HepG2 (cell line): ENCODE data around the gene GINM1. TPM values are rescaled to one million over a fixed set of nuclear protein-coding genes. Genes with fewer than 3 reads are reported as not detected.

Source experiments
- CHD4 ChIP-seq: fragments of 200-600 bp; sonication (generic); IDR thresholded peaks from 2 replicates; pipeline ENCODE4 v1.7.0; 2017; ENCODE audit warnings: mild to moderate bottlenecking, low read length, borderline replicate concordance
- GABPA ChIP-seq, 2 experiments: IDR thresholded peaks; 2 replicates each; pipeline ENCODE4 v1.6.1; 2011 to 2016; ENCODE audit warnings: low read depth in 2 of 2, low read length in 1 of 2, missing biosample characterization in 1 of 2, missing genetic modification characterization in 1 of 2
- LCORL ChIP-seq, 2 experiments: fragments of 450-650 bp in 1 of 2; sonication (generic) in 1 of 2; formaldehyde crosslinking in 1 of 2; IDR thresholded peaks; 2 replicates each; pipeline versions ENCODE4 v1.5.0 to v1.6.1; 2017 to 2020; ENCODE audit warnings: antibody characterized with exemption in 1 of 2, missing genetic modification reagents in 1 of 2
- REPIN1 ChIP-seq: sonication (generic); formaldehyde crosslinking; IDR thresholded peaks from 2 replicates; pipeline ENCODE4 v1.8.0; 2022; ENCODE audit warnings: missing genetic modification reagents, low read depth, mild to moderate bottlenecking, borderline replicate concordance
- TAF1 ChIP-seq: sonication (generic); formaldehyde crosslinking; IDR thresholded peaks from 2 replicates; pipeline ENCODE4 v1.4.0; 2020; ENCODE audit warnings: missing genetic modification reagents
- TFDP2 ChIP-seq: sonication (generic); formaldehyde crosslinking; IDR thresholded peaks from 2 replicates; pipeline ENCODE4 v1.4.0; 2020; ENCODE audit warnings: missing genetic modification reagents
- ZHX1 ChIP-seq: sonication (generic); formaldehyde crosslinking; IDR thresholded peaks from 2 replicates; pipeline ENCODE4 v1.8.1; 2022; ENCODE audit warnings: low read depth, mild to moderate bottlenecking, missing genetic modification reagents
- ZMYM2 ChIP-seq: sonication (generic); formaldehyde crosslinking; IDR thresholded peaks from 2 replicates; pipeline ENCODE4 v1.8.0; 2022; ENCODE audit warnings: mild to moderate bottlenecking, missing genetic modification reagents
- ZNF24 ChIP-seq: fragments of 450-650 bp; IDR thresholded peaks from 2 replicates; pipeline ENCODE4 v1.6.1; 2017; ENCODE audit warnings: antibody characterized with exemption, mild to moderate bottlenecking
- ZNF460 ChIP-seq: sonication (generic); formaldehyde crosslinking; IDR thresholded peaks from 2 replicates; pipeline ENCODE4 v1.5.1; 2020; ENCODE audit warnings: missing genetic modification reagents, mild to moderate bottlenecking, borderline replicate concordance
- ZNF543 ChIP-seq: sonication (generic); formaldehyde crosslinking; IDR thresholded peaks from 2 replicates; pipeline ENCODE4 v1.4.0; 2020; ENCODE audit warnings: mild to moderate bottlenecking, missing genetic modification reagents
- ZNF629 ChIP-seq: sonication (generic); formaldehyde crosslinking; conservative IDR thresholded peaks from 2 replicates; pipeline ENCODE4 v1.5.0; 2020; ENCODE audit warnings: missing genetic modification reagents
- ZNF646 ChIP-seq: sonication (generic); formaldehyde crosslinking; IDR thresholded peaks from 2 replicates; pipeline ENCODE4 v1.9.0; 2021; ENCODE audit warnings: mild to moderate bottlenecking, missing genetic modification reagents
- ZNF704 ChIP-seq: sonication (generic); formaldehyde crosslinking; IDR thresholded peaks from 2 replicates; pipeline ENCODE4 v1.8.1; 2023; ENCODE audit warnings: mild to moderate bottlenecking, inconsistent platforms, moderate library complexity, missing genetic modification reagents, borderline replicate concordance
- ZNF773 ChIP-seq: sonication (generic); formaldehyde crosslinking; IDR thresholded peaks from 2 replicates; pipeline ENCODE4 v1.4.0; 2020; ENCODE audit warnings: missing genetic modification reagents, borderline replicate concordance
- polyA plus RNA-seq, 8 experiments: library from polyadenylated mRNA; depleted of rRNA in 3 of 8; stranded (reverse) in 7 of 8; unstranded in 1 of 8; fragments of >200 nt; fragmentation: Illumina TruSeq in 4 of 8; extraction: Trizol in 4 of 8; gene quantifications; 2 replicates each; pipeline versions ENCODE4 v1.2.1 to v1.2.3, GENCODE V29; 2011 to 2016; ENCODE audit warnings: low read depth in 4 of 8, missing spikeins in 1 of 8, mixed read lengths in 1 of 8; ENCODE audit not compliant: insufficient read depth in 1 of 8
- total RNA-seq, 5 experiments: library from RNA; depleted of rRNA; stranded (reverse); fragments of >200 nt; fragmentation: Illumina TruSeq; extraction: Trizol; gene quantifications; 2 replicates each; pipeline ENCODE4 v1.2.3, GENCODE V29; 2016; ENCODE audit warnings: low read depth in 1 of 5

Gene GINM1
- total and polyA plus RNA-seq, 2 of the 13 experiments (the other 11 are each of a cell fraction or from before 2014, with no cell fraction given) = 19.4 to 27.5 TPM

GRCh38 chr6:149545754-149546471 is 20.3 kb upstream of the GINM1 start, which contains the start of gene PPIL4 (continued):
- TF ChIP-seq GABPA (IDR thresholded peaks at IDR 0.05; ENCODE audit: low read depth, low read length) = peak; percentile 88
- peak; percentile 93 for TF ChIP-seq GABPA (CRISPR knock-in tag; IDR thresholded peaks at IDR 0.05; ENCODE audit: low read depth)
- no peak for TF ChIP-seq ZNF24
- TF ChIP-seq ZNF460 = no peak
- no peak for TF ChIP-seq CHD4
- peak; percentile 42; the same call in 1 of the 2 replicates for TF ChIP-seq ZNF773
- TF ChIP-seq ZHX1 (CRISPR knock-in tag) = peak; percentile 86
- TF ChIP-seq REPIN1 (CRISPR knock-in tag) = peak; percentile 84; the same call in 1 of the 2 replicates
- peak; percentile 83 for TF ChIP-seq ZNF543
- TF ChIP-seq ZNF646 = 0 out of 2 replicates have a peak, but pooled peaks have one; percentile 4
- TF ChIP-seq TAF1 (CRISPR knock-in tag) = peak; percentile 81
- 0 out of 2 replicates have a peak, but pooled peaks have one; percentile 6 for TF ChIP-seq ZMYM2 (CRISPR knock-in tag)
- TF ChIP-seq ZNF704 = peak; percentile 95; the same call in 1 of the 2 replicates
- TF ChIP-seq TFDP2 = peak; percentile 96
- TF ChIP-seq LCORL (IDR thresholded peaks at IDR 0.05) = no peak
- peak; percentile 61 for TF ChIP-seq LCORL (CRISPR knock-in tag; IDR thresholded peaks at IDR 0.05)
- TF ChIP-seq ZNF629 (CRISPR knock-in tag) = no peak
- TF ChIP-seq, all 625 proteins: peak for 401
